Measurements from ENCODE around the gene A4GALT.
A peak's percentile ranks its signal among the peaks of the same experiment; 100 is the strongest.
"Not testable (repeated sequence)": the region's sequence is repeated elsewhere in the genome, so short reads cannot be mapped to it uniquely, and the experiment has no call there.

The A4GALT gene

GRCh38 chr22:42720263-42721044 is at the start of gene A4GALT:
Gene A4GALT (minus strand): TSS chr22:42720870. CDS start chr22:42693951, 26,919 bp downstream.
- peak; percentile 70 for DNase-seq (ENCODE audit: low spot score)

GRCh38 chr22:42770448-42770726 is 49.7 kb upstream of the A4GALT start:
- DNase-seq (ENCODE audit: low spot score): no peak

GRCh38 chr22:42769574-42770447 is 49.1 kb upstream of the A4GALT start:
- no peak for DNase-seq (ENCODE audit: low spot score)

- DNase-seq (ENCODE audit: low spot score): no peak
Observed at GRCh38 chr22:42769238-42769573, 48.5 kb upstream of the A4GALT start.

GRCh38 chr22:42768385-42769035 is 47.8 kb upstream of the A4GALT start:
- DNase-seq (ENCODE audit: low spot score): no peak

- no peak for DNase-seq (ENCODE audit: low spot score)
Observed at GRCh38 chr22:42766860-42767259, 46.2 kb upstream of the A4GALT start.

GRCh38 chr22:42764895-42765363 is 44.3 kb upstream of the A4GALT start:
- no peak for DNase-seq (ENCODE audit: low spot score)

GRCh38 chr22:42763965-42764480 is 43.4 kb upstream of the A4GALT start:
- no peak for DNase-seq (ENCODE audit: low spot score)

- no peak for DNase-seq (ENCODE audit: low spot score)
Observed at GRCh38 chr22:42760806-42761565, 40.3 kb upstream of the A4GALT start.

GRCh38 chr22:42758931-42759629 is 38.4 kb upstream of the A4GALT start:
- DNase-seq (ENCODE audit: low spot score): no peak

GRCh38 chr22:42755553-42755952 is 34.9 kb upstream of the A4GALT start:
- DNase-seq (ENCODE audit: low spot score): not testable (repeated sequence)

GRCh38 chr22:42755121-42755520 is 34.5 kb upstream of the A4GALT start:
- not testable (repeated sequence) for DNase-seq (ENCODE audit: low spot score)

- no peak for DNase-seq (ENCODE audit: low spot score)
Observed at GRCh38 chr22:42754658-42755057, 34.0 kb upstream of the A4GALT start.

GRCh38 chr22:42752912-42753311 is 32.2 kb upstream of the A4GALT start:
- DNase-seq (ENCODE audit: low spot score): no peak

GRCh38 chr22:42752230-42752746 is 31.6 kb upstream of the A4GALT start:
- DNase-seq (ENCODE audit: low spot score): no peak

GRCh38 chr22:42750421-42750820 is 29.8 kb upstream of the A4GALT start:
- not testable (repeated sequence) for DNase-seq (ENCODE audit: low spot score)

GRCh38 chr22:42747701-42748513 is 27.2 kb upstream of the A4GALT start:
- no peak for DNase-seq (ENCODE audit: low spot score)

- DNase-seq (ENCODE audit: low spot score): no peak
Observed at GRCh38 chr22:42745118-42745517, 24.4 kb upstream of the A4GALT start.

- DNase-seq (ENCODE audit: low spot score): no peak
Observed at GRCh38 chr22:42743501-42743991, 22.9 kb upstream of the A4GALT start.

GRCh38 chr22:42742940-42743339 is 22.3 kb upstream of the A4GALT start:
- peak; percentile 77 for DNase-seq (ENCODE audit: low spot score)

Measured in ecto neural progenitor cell (in vitro differentiated cells).